Astrocyte (in vitro differentiated cells and primary cell): ENCODE data around the gene TRIM41. TPM values are rescaled to one million over a fixed set of nuclear protein-coding genes. Genes with fewer than 3 reads are reported as not detected.
"Not testable (repeated sequence)": the region's sequence is repeated elsewhere in the genome, so short reads cannot be mapped to it uniquely, and the experiment has no call there.

Experiments
- DNase-seq: peaks from one replicate; pipeline ENCODE4 v3.0.0-alpha.2; 2010; ENCODE audit warnings: low read depth
- FAIRE-seq: peaks from 2 replicates; lab custom pipeline; 2011; peaks lifted over from hg19 to GRCh38; lab: Jason Lieb, UNC
- H2AFZ ChIP-seq: 2 replicates; pipeline ENCODE4 v1.6.0; 2012; ENCODE audit warnings: low read depth, low read length, inconsistent platforms
- H3K27ac ChIP-seq: 2 replicates; pipeline ENCODE4 v1.5.1; 2011; ENCODE audit warnings: low read depth, low read length, inconsistent platforms
- H3K27me3 ChIP-seq: 2 replicates; pipeline ENCODE4 v1.6.0; 2011; ENCODE audit warnings: low read length, inconsistent platforms; ENCODE audit not compliant: insufficient read depth
- H3K36me3 ChIP-seq: 2 replicates; pipeline ENCODE4 v1.5.1; 2011; ENCODE audit warnings: low read length, inconsistent platforms; ENCODE audit not compliant: insufficient read depth
- H3K4me1 ChIP-seq: 2 replicates; pipeline ENCODE4 v1.5.1; 2011; ENCODE audit warnings: low read length, inconsistent platforms; ENCODE audit not compliant: insufficient read depth
- H3K4me2 ChIP-seq: 2 replicates; pipeline ENCODE4 v1.6.0; 2012; ENCODE audit warnings: low read length, inconsistent platforms
- H3K4me3 ChIP-seq: 2 replicates; pipeline ENCODE4 v1.5.1; 2011; ENCODE audit warnings: low read depth, mild to moderate bottlenecking, low read length, inconsistent platforms; ENCODE audit not compliant: insufficient read depth
- H3K79me2 ChIP-seq: 2 replicates; pipeline ENCODE4 v1.6.0; 2012; ENCODE audit warnings: mild to moderate bottlenecking, low read length, inconsistent platforms; ENCODE audit not compliant: insufficient read depth
- H3K9ac ChIP-seq: 2 replicates; pipeline ENCODE4 v1.6.0; 2012; ENCODE audit warnings: mild to moderate bottlenecking, low read length, inconsistent platforms
- H3K9me3 ChIP-seq: 2 replicates; pipeline ENCODE4 v1.5.1; 2012; ENCODE audit warnings: low read depth, mild to moderate bottlenecking, low read length, inconsistent platforms; ENCODE audit not compliant: insufficient read depth
- H4K20me1 ChIP-seq: 2 replicates; pipeline ENCODE4 v1.6.0; 2012; ENCODE audit warnings: low read length, inconsistent platforms; ENCODE audit not compliant: insufficient read depth
- H3K27ac Mint-ChIP-seq: one replicate; pipeline ENCODE4 v1.8.0; 2021; ENCODE audit warnings: mild to moderate bottlenecking, mixed read lengths; ENCODE audit not compliant: unreplicated experiment
- H3K27me3 Mint-ChIP-seq: one replicate; pipeline ENCODE4 v1.8.0; 2021; ENCODE audit warnings: low read depth, mixed read lengths; ENCODE audit not compliant: unreplicated experiment
- H3K36me3 Mint-ChIP-seq: one replicate; pipeline ENCODE4 v1.8.0; 2021; ENCODE audit warnings: low read depth, mixed read lengths; ENCODE audit not compliant: unreplicated experiment
- H3K4me1 Mint-ChIP-seq: one replicate; pipeline ENCODE4 v1.8.0; 2021; ENCODE audit warnings: low read depth, mixed read lengths; ENCODE audit not compliant: unreplicated experiment
- H3K4me3 Mint-ChIP-seq: one replicate; pipeline ENCODE4 v1.8.0; 2021; ENCODE audit warnings: mild to moderate bottlenecking, moderate library complexity, mixed read lengths; ENCODE audit not compliant: unreplicated experiment
- H3K9me3 Mint-ChIP-seq: one replicate; pipeline ENCODE4 v1.8.0; 2021; ENCODE audit warnings: mild to moderate bottlenecking, mixed read lengths; ENCODE audit not compliant: unreplicated experiment
- EZH2 ChIP-seq: IDR thresholded peaks from 2 replicates; pipeline ENCODE4 v1.6.1; 2012; ENCODE audit warnings: mild to moderate bottlenecking, low read length, inconsistent platforms; ENCODE audit not compliant: insufficient read depth
- total RNA-seq: library from RNA; stranded (reverse); gene quantifications from 2 replicates; pipeline ENCODE4 v1.2.1, GENCODE V29; 2021
- TF ChIP-seq, protein P1 (sequence below): IDR thresholded peaks from 2 replicates; pipeline ENCODE4 v1.5.1; 2011; ENCODE audit warnings: low read depth, mild to moderate bottlenecking, inconsistent platforms, low read length, moderate library complexity; ENCODE audit not compliant: insufficient read depth

Gene TRIM41
- total RNA-seq, 1 donor from 2014 or later = 20.9 TPM

DNA sequence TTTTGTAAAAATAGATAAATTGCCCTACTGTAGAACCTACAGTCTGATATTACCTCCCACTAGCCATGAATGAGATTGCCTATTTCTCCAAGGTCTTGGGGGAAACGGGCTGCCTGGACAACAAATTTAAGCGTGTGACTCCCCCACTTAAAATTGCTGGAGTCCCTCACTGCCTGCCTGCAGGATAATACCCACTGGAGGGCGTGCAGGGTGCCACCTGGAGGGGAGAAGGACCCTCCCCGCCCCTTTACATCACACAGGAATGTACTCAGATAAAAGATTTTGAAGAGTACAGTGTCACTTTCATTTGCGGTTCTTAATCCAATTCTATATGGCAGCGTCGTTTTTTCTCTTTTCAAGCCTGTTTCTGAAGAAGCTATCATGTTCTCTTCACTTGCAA is 11.9 kb upstream of the TRIM41 start:
- no peaks in the 10 kb centered on the region for H3K79me2 ChIP-seq
- no peak overlapping the region for H3K4me3 ChIP-seq
- Mint-ChIP-seq H3K4me1 (peaks cover 5% of the 10 kb centered on the region), H3K4me3 (no peak overlapping the region), H3K27me3 (peaks cover 9% of the 10 kb centered on the region), H3K27ac (no peak overlapping the region), H3K9me3 (peaks cover 4% of the 10 kb centered on the region), H3K36me3 (no peaks in the 10 kb centered on the region)
- FAIRE-seq (no peak), DNase-seq (no peak)
- TF ChIP-seq EZH2 = no peak
- TF ChIP-seq, protein P1, sequence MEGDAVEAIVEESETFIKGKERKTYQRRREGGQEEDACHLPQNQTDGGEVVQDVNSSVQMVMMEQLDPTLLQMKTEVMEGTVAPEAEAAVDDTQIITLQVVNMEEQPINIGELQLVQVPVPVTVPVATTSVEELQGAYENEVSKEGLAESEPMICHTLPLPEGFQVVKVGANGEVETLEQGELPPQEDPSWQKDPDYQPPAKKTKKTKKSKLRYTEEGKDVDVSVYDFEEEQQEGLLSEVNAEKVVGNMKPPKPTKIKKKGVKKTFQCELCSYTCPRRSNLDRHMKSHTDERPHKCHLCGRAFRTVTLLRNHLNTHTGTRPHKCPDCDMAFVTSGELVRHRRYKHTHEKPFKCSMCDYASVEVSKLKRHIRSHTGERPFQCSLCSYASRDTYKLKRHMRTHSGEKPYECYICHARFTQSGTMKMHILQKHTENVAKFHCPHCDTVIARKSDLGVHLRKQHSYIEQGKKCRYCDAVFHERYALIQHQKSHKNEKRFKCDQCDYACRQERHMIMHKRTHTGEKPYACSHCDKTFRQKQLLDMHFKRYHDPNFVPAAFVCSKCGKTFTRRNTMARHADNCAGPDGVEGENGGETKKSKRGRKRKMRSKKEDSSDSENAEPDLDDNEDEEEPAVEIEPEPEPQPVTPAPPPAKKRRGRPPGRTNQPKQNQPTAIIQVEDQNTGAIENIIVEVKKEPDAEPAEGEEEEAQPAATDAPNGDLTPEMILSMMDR = no peak
- H3K27me3 ChIP-seq = peaks cover 8% of the 10 kb centered on the region
- H3K9me3 ChIP-seq = no peaks in the 10 kb centered on the region
- no peak overlapping the region for H3K4me2 ChIP-seq
- peaks cover 4% of the 10 kb centered on the region for H4K20me1 ChIP-seq
- no peak overlapping the region for H3K9ac ChIP-seq
- no peak overlapping the region for H2AFZ ChIP-seq
- no peaks in the 10 kb centered on the region for H3K36me3 ChIP-seq
- H3K4me1 ChIP-seq = peaks cover 4% of the 10 kb centered on the region
- no peak overlapping the region for H3K27ac ChIP-seq

- Mint-ChIP-seq H3K4me3 (no peak overlapping the region), H3K9me3 (no peaks in the 10 kb centered on the region), H3K27me3 (peaks cover 9% of the 10 kb centered on the region), H3K27ac (no peak overlapping the region), H3K4me1 (peaks cover 1% of the 10 kb centered on the region), H3K36me3 (no peaks in the 10 kb centered on the region)
- FAIRE-seq = no peak
- Histone ChIP-seq H3K4me2 (no peak overlapping the region), H3K4me3 (no peak overlapping the region), H3K9me3 (no peaks in the 10 kb centered on the region), H3K27me3 (peaks cover 8% of the 10 kb centered on the region), H3K36me3 (no peaks in the 10 kb centered on the region), H3K9ac (no peak overlapping the region), H3K4me1 (peaks cover 4% of the 10 kb centered on the region), H2AFZ (no peak overlapping the region), H3K79me2 (no peaks in the 10 kb centered on the region), H4K20me1 (no peaks in the 10 kb centered on the region), H3K27ac (no peak overlapping the region)
- TF ChIP-seq, protein P1 = no peak
- TF ChIP-seq EZH2 = no peak
- no peak for DNase-seq
Observed at GRCh38 chr5:181212080-181212479, 11.0 kb upstream of the TRIM41 start.

GRCh38 chr5:181212934-181213333 is 10.1 kb upstream of the TRIM41 start:
- Histone ChIP-seq H3K36me3 (no peaks in the 10 kb centered on the region), H3K27ac (no peak overlapping the region), H3K4me1 (peaks cover 8% of the 10 kb centered on the region), H3K4me2 (no peak overlapping the region), H3K4me3 (no peak overlapping the region), H3K27me3 (peaks cover 8% of the 10 kb centered on the region), H4K20me1 (peaks cover 4% of the 10 kb centered on the region), H3K9me3 (no peaks in the 10 kb centered on the region), H2AFZ (no peak overlapping the region), H3K79me2 (no peaks in the 10 kb centered on the region), H3K9ac (no peak overlapping the region)
- Mint-ChIP-seq H3K36me3 (no peaks in the 10 kb centered on the region), H3K4me1 (peaks cover 4% of the 10 kb centered on the region), H3K4me3 (peak overlapping the region; percentile 24), H3K27me3 (peaks cover 9% of the 10 kb centered on the region), H3K27ac (no peak overlapping the region), H3K9me3 (no peaks in the 10 kb centered on the region)
- no peak for DNase-seq
- no peak for FAIRE-seq
- TF ChIP-seq, protein P1 = no peak
- no peak for TF ChIP-seq EZH2

- not testable (repeated sequence) for FAIRE-seq, H3K36me3 ChIP-seq, H3K27me3 ChIP-seq, H3K27ac ChIP-seq, H3K9ac ChIP-seq, H3K9me3 Mint-ChIP-seq, H3K27me3 Mint-ChIP-seq, H3K79me2 ChIP-seq, H3K27ac Mint-ChIP-seq, H3K9me3 ChIP-seq, DNase-seq, H4K20me1 ChIP-seq, H3K4me3 ChIP-seq, H2AFZ ChIP-seq, H3K4me1 Mint-ChIP-seq, H3K4me2 ChIP-seq, H3K36me3 Mint-ChIP-seq, H3K4me3 Mint-ChIP-seq, H3K4me1 ChIP-seq
Observed at GRCh38 chr5:181214249-181214648, 8.8 kb upstream of the TRIM41 start.
